ENCODE measurements around the gene PLCB1.

The PLCB1 gene

DNA sequence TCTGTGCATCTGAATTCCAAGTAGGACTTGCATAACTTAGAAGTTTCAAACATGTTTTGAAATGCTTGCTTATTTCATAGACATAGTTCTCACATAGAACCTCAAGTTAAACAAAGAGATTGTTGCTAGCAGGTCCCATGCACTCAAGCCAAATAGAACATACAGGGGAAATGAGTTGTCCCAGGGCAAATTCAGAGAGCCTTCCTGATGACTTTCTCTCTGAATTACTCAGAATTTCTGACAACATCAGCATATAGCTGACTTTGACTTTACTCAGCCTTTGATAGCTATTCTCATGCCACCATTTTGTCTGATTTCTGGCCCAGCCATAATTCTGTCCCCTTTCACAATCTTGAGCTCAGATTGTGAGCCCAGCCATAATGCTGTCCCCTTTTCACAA, 603.6 kb downstream of the PLCB1 start:
- Histone ChIP-seq H3K27me3 (no peaks in the 10 kb centered on the region), H3K4me1 (ENCODE audit: control insufficient read depth in 1 of 2, insufficient read depth in 1 of 2, low read depth in 1 of 2, low read length in 1 of 2) (no peaks in the 10 kb centered on the region), H3K4me3 (ENCODE audit: low read depth in 1 of 2, low read length in 1 of 2) (no peak overlapping the region), H3K9me3 (no peaks in the 10 kb centered on the region), H3K27ac (no peak overlapping the region), H3K36me3 (no peaks in the 10 kb centered on the region)
- TF ChIP-seq CTCF (IDR thresholded peaks at IDR 0.05), result no peak

- H3K27me3 ChIP-seq, result no peaks in the 10 kb centered on the region
Observed at GRCh38 chr20:8740265-8740664, 608.2 kb downstream of the PLCB1 start.

GRCh38 chr20:8744228-8744844, 612.3 kb downstream of the PLCB1 start:
- TF ChIP-seq CTCF (IDR thresholded peaks at IDR 0.05), result no peak
- H3K9me3 ChIP-seq, result no peaks in the 10 kb centered on the region
- no peak overlapping the region for H3K27ac ChIP-seq
- H3K4me3 ChIP-seq (ENCODE audit: low read depth in 1 of 2, low read length in 1 of 2), result no peak overlapping the region
- no peaks in the 10 kb centered on the region for H3K27me3 ChIP-seq
- no peaks in the 10 kb centered on the region for H3K36me3 ChIP-seq
- no peaks in the 10 kb centered on the region for H3K4me1 ChIP-seq (ENCODE audit: control insufficient read depth in 1 of 2, insufficient read depth in 1 of 2, low read depth in 1 of 2, low read length in 1 of 2)

More at GRCh38 chr20:8740265-8740664, 608.2 kb downstream of the PLCB1 start:
- Histone ChIP-seq H3K4me1 (ENCODE audit: control insufficient read depth in 1 of 2, insufficient read depth in 1 of 2, low read depth in 1 of 2, low read length in 1 of 2) (no peaks in the 10 kb centered on the region), H3K9me3 (no peaks in the 10 kb centered on the region), H3K27ac (no peak overlapping the region), H3K4me3 (ENCODE audit: low read depth in 1 of 2, low read length in 1 of 2) (no peak overlapping the region), H3K36me3 (no peaks in the 10 kb centered on the region)
- TF ChIP-seq CTCF (IDR thresholded peaks at IDR 0.05), result no peak

- Histone ChIP-seq H3K36me3 (no peaks in the 10 kb centered on the region), H3K27ac (no peak overlapping the region), H3K4me3 (ENCODE audit: low read depth in 1 of 2, low read length in 1 of 2) (no peak overlapping the region), H3K9me3 (no peaks in the 10 kb centered on the region), H3K4me1 (ENCODE audit: control insufficient read depth in 1 of 2, insufficient read depth in 1 of 2, low read depth in 1 of 2, low read length in 1 of 2) (no peaks in the 10 kb centered on the region), H3K27me3 (no peaks in the 10 kb centered on the region)
- TF ChIP-seq CTCF (IDR thresholded peaks at IDR 0.05), result no peak
Observed at GRCh38 chr20:8749101-8749500, 617.0 kb downstream of the PLCB1 start.

DNA sequence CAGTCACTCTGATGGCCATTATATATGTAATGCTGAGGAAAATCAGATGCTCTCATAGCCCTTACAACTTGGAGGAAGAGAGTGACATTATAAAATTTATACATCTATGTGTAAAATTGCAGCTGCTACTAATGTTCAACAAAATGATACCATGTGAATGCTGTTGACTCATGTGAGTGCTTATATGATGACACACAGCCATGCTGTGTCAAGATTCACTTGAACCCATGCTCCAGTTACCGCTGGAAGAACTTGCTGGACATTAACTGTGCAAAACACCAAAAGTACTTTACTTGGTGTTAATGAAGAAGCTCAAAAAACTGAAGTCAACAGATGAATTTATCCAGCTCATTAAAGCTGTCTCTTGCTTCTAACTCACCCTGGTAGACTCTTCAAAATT, 617.9 kb downstream of the PLCB1 start:
- Histone ChIP-seq H3K4me3 (ENCODE audit: low read depth in 1 of 2, low read length in 1 of 2) (no peak overlapping the region), H3K27ac (no peak overlapping the region), H3K4me1 (ENCODE audit: control insufficient read depth in 1 of 2, insufficient read depth in 1 of 2, low read depth in 1 of 2, low read length in 1 of 2) (no peaks in the 10 kb centered on the region), H3K27me3 (no peaks in the 10 kb centered on the region), H3K9me3 (no peaks in the 10 kb centered on the region), H3K36me3 (no peaks in the 10 kb centered on the region)
- no peak for TF ChIP-seq CTCF (IDR thresholded peaks at IDR 0.05)

Data from neutrophil (primary cell).